RPMI7951 (cell line): ENCODE results near the gene HACD4. TPM values are rescaled to one million over a fixed set of nuclear protein-coding genes. Genes with fewer than 3 reads are reported as not detected.
"Not testable (repeated sequence)": the region's sequence is repeated elsewhere in the genome, so short reads cannot be mapped to it uniquely, and the experiment has no call there.

Source experiments
- DNase-seq: peaks from one replicate; pipeline ENCODE4 v3.0.0-alpha.2; 2012; ENCODE audit warnings: low read depth
- total RNA-seq: library from RNA; depleted of rRNA; stranded (reverse); fragments of >200 nt; shearing (Covaris generic); gene quantifications from 2 replicates; pipeline ENCODE4 v1.2.3, GENCODE V29; 2014; rRNA removed

HACD4 gene
- total RNA-seq, 1 experiment from 2014 or later, result 0.24 TPM

- not testable (repeated sequence) for DNase-seq
These were observed 58.0 kb downstream of the HACD4 start for GRCh38 chr9:20973246-20973947.

- no peak for DNase-seq
These were observed 58.8 kb downstream of the HACD4 start for GRCh38 chr9:20972684-20973083.

GRCh38 chr9:20962536-20963225, 68.8 kb downstream of the HACD4 start:
- DNase-seq, result no peak

GRCh38 chr9:20950707-20951106, 80.7 kb downstream of the HACD4 start:
- no peak for DNase-seq

Other genes starting within 250 kb of the HACD4 start
- not detected in 2 replicates for gene IFNB1, start 46.3 kb upstream of the HACD4 start, total RNA-seq
- gene IFNW1, start 110.2 kb upstream of the HACD4 start, total RNA-seq, result not detected in 2 replicates
- not detected in 2 replicates for gene IFNA21, start 135.0 kb upstream of the HACD4 start, total RNA-seq
- gene IFNA4, start 155.9 kb upstream of the HACD4 start, total RNA-seq, result not detected in 2 replicates
- gene IFNA7, start 170.6 kb upstream of the HACD4 start, total RNA-seq, result not detected in 2 replicates
- not detected in 2 replicates for gene IFNA10, start 175.5 kb upstream of the HACD4 start, total RNA-seq
- gene IFNA16, start 185.7 kb upstream of the HACD4 start, total RNA-seq, result not detected in 2 replicates
- gene IFNA17, start 196.6 kb upstream of the HACD4 start, total RNA-seq, result not detected in 2 replicates
- gene IFNA14, start 208.4 kb upstream of the HACD4 start, total RNA-seq, result not detected in 2 replicates